Fibroblast of skin of abdomen (primary cell): Measurements from ENCODE around the gene SLC66A2.

Experiments used
- DNase-seq: peaks from one replicate; pipeline ENCODE4 v3.0.0-alpha.2; 2013

SLC66A2 gene

GRCh38 chr18:79864006-79864725, 87.3 kb downstream of the SLC66A2 start:
- no peak for DNase-seq

GRCh38 chr18:79863161-79864005, 88.1 kb downstream of the SLC66A2 start:
- DNase-seq = no peak

- DNase-seq = no peak
These were observed 88.9 kb downstream of the SLC66A2 start for GRCh38 chr18:79862562-79862961.

GRCh38 chr18:79861687-79862086, 89.8 kb downstream of the SLC66A2 start:
- no peak for DNase-seq

- DNase-seq = no peak
These were observed 92.1 kb downstream of the SLC66A2 start for GRCh38 chr18:79859314-79859713.

- DNase-seq = peak; percentile 12
These were observed 94.3 kb downstream of the SLC66A2 start for GRCh38 chr18:79857082-79857671.

- peak; percentile 20 for DNase-seq
These were observed 95.1 kb downstream of the SLC66A2 start for GRCh38 chr18:79856119-79857007.

- no peak for DNase-seq
These were observed 96.1 kb downstream of the SLC66A2 start for GRCh38 chr18:79855147-79855933.

GRCh38 chr18:79853993-79854364, 97.5 kb downstream of the SLC66A2 start:
- no peak for DNase-seq

GRCh38 chr18:79853303-79853992, 98.0 kb downstream of the SLC66A2 start:
- DNase-seq = no peak

GRCh38 chr18:79852561-79853302, 98.7 kb downstream of the SLC66A2 start:
- DNase-seq = no peak
